Activated effector memory CD4-positive, alpha-beta T cell treated with anti-CD3 and anti-CD28 coated beads, Interleukin-2, amount 50 U/mL, for 16 hours (primary cell): ENCODE results near the gene EID3.
"Not testable (repeated sequence)": the region's sequence is repeated elsewhere in the genome, so short reads cannot be mapped to it uniquely, and the experiment has no call there.

Experiments used
- DNase-seq: peaks from one replicate; pipeline ENCODE4 v3.0.0-alpha.2; 2020

Gene EID3

GRCh38 chr12:104303538-104304151 lies at the start of gene EID3:
TSS of gene EID3 (plus strand) at chr12:104303739. CDS start at chr12:104303935, 196 bp downstream.
- peak; percentile 96 for DNase-seq

GRCh38 chr12:104257913-104258472 lies 45.5 kb upstream of the EID3 start:
- DNase-seq, result no peak

- no peak for DNase-seq
Observed at GRCh38 chr12:104258476-104259067, 45.0 kb upstream of the EID3 start.

GRCh38 chr12:104263026-104263425 lies 40.5 kb upstream of the EID3 start:
- DNase-seq, result no peak

- no peak for DNase-seq
Observed at GRCh38 chr12:104263580-104264358, 39.8 kb upstream of the EID3 start.

- not testable (repeated sequence) for DNase-seq
Observed at GRCh38 chr12:104265436-104265835, 38.1 kb upstream of the EID3 start.

GRCh38 chr12:104272938-104273337 lies 30.6 kb upstream of the EID3 start:
- no peak for DNase-seq

GRCh38 chr12:104273503-104273902 lies 30.0 kb upstream of the EID3 start:
- no peak for DNase-seq

GRCh38 chr12:104274811-104275210 lies 28.7 kb upstream of the EID3 start:
- DNase-seq, result no peak

- DNase-seq, result no peak
Observed at GRCh38 chr12:104275689-104276088, 27.9 kb upstream of the EID3 start.

- no peak for DNase-seq
Observed at GRCh38 chr12:104276273-104277131, 27.0 kb upstream of the EID3 start.

- no peak for DNase-seq
Observed at GRCh38 chr12:104279164-104279563, 24.4 kb upstream of the EID3 start.

- DNase-seq, result no peak
Observed at GRCh38 chr12:104280111-104280510, 23.4 kb upstream of the EID3 start.

- DNase-seq, result no peak
Observed at GRCh38 chr12:104280717-104281458, 22.7 kb upstream of the EID3 start.

- no peak for DNase-seq
Observed at GRCh38 chr12:104281636-104282035, 21.9 kb upstream of the EID3 start.

- DNase-seq, result no peak
Observed at GRCh38 chr12:104282109-104282508, 21.4 kb upstream of the EID3 start.

- no peak for DNase-seq
Observed at GRCh38 chr12:104285740-104286515, 17.6 kb upstream of the EID3 start.

- DNase-seq, result peak; percentile 96
Observed at GRCh38 chr12:104286516-104287482, 16.7 kb upstream of the EID3 start.

- peak; percentile 95 for DNase-seq
Observed at GRCh38 chr12:104288635-104289274, 14.8 kb upstream of the EID3 start.
